Activated CD4-positive, alpha-beta T cell treated with anti-CD3 and anti-CD28 coated beads, Interleukin-2, amount 10 ng/mL, durations not matched to agents 7 days and 5 days (primary cell): Measurements from ENCODE around the gene ORM1. TPM values are rescaled to one million over a fixed set of nuclear protein-coding genes. Genes with fewer than 3 reads are reported as not detected.
"Not testable (repeated sequence)": the region's sequence is repeated elsewhere in the genome, so short reads cannot be mapped to it uniquely, and the experiment has no call there.

ENCODE experiments used
- CTCF ChIA-PET: fragments of 350-600 bp; sonication (Branson Sonifier 250); formaldehyde crosslinking; loops from one replicate; lab custom pipeline; 2021; ENCODE audit warnings: antibody characterized with exemption; lab: Charles Lee
- POLR2A ChIA-PET: fragments of 350-600 bp; sonication (Branson Sonifier 250); formaldehyde crosslinking; loops from one replicate; lab custom pipeline; 2021; ENCODE audit warnings: antibody characterized with exemption; lab: Charles Lee
- DNase-seq: peaks from one replicate; pipeline ENCODE4 v3.0.0-alpha.2; 2020
- H3K27ac Mint-ChIP-seq: one replicate; pipeline ENCODE4 v1.8.0; 2021; ENCODE audit warnings: mild to moderate bottlenecking, moderate library complexity, mixed read lengths
- H3K27me3 Mint-ChIP-seq: one replicate; pipeline ENCODE4 v1.8.0; 2021; ENCODE audit warnings: mixed read lengths
- H3K36me3 Mint-ChIP-seq: one replicate; pipeline ENCODE4 v1.8.0; 2021; ENCODE audit warnings: low read depth, mixed read lengths
- H3K4me1 Mint-ChIP-seq: one replicate; pipeline ENCODE4 v1.8.0; 2021; ENCODE audit warnings: mixed read lengths
- H3K4me3 Mint-ChIP-seq: one replicate; pipeline ENCODE4 v1.8.0; 2021; ENCODE audit warnings: mild to moderate bottlenecking, moderate library complexity, mixed read lengths
- H3K9me3 Mint-ChIP-seq: one replicate; pipeline ENCODE4 v1.8.0; 2021; ENCODE audit warnings: mixed read lengths
- total RNA-seq, 2 experiments: library from RNA; stranded (reverse); gene quantifications; one replicate each; pipeline ENCODE4 v1.2.3, GENCODE V29; 2021

Gene ORM1
- total RNA-seq, 2 experiments from 2014 or later = not detected

- no peaks in the 10 kb centered on the region for H3K9me3 Mint-ChIP-seq
- CTCF ChIA-PET = interaction anchor here (1.6 kb wide), 1 partner anchor 12 kb away, joined by 3 read pairs; no protein-coding TSS in a partner anchor
- POLR2A ChIA-PET = no interaction called here
These were observed 4.9 kb downstream of the ORM1 start for GRCh38 chr9:114327749-114328148.

GRCh38 chr9:114328357-114328820 is 5.5 kb downstream of the ORM1 start:
- H3K9me3 Mint-ChIP-seq, POLR2A ChIA-PET, H3K4me3 Mint-ChIP-seq, H3K27me3 Mint-ChIP-seq, H3K36me3 Mint-ChIP-seq, DNase-seq, H3K4me1 Mint-ChIP-seq, H3K27ac Mint-ChIP-seq: not testable (repeated sequence)
- CTCF ChIA-PET = interaction anchor here (1.6 kb wide), 1 partner anchor 11 kb away, joined by 3 read pairs; no protein-coding TSS in a partner anchor

More at GRCh38 chr9:114327749-114328148, 4.9 kb downstream of the ORM1 start:
- Mint-ChIP-seq H3K27ac (no peak overlapping the region), H3K4me1 (no peaks in the 10 kb centered on the region), H3K36me3 (no peaks in the 10 kb centered on the region), H3K4me3 (no peak overlapping the region), H3K27me3 (no peaks in the 10 kb centered on the region)
- DNase-seq = no peak

GRCh38 chr9:114328937-114329624 is 6.2 kb downstream of the ORM1 start:
- H3K4me3 Mint-ChIP-seq, POLR2A ChIA-PET, H3K9me3 Mint-ChIP-seq, H3K27ac Mint-ChIP-seq, H3K4me1 Mint-ChIP-seq, DNase-seq, H3K27me3 Mint-ChIP-seq, H3K36me3 Mint-ChIP-seq: not testable (repeated sequence)
- CTCF ChIA-PET = interaction anchor here (0.6 to 1.6 kb wide), 2 partner anchors 10 to 238 kb away, joined by 3 read pairs; no protein-coding TSS in a partner anchor

GRCh38 chr9:114329625-114330022 is 6.7 kb downstream of the ORM1 start, which contains the start of gene ORM2:
TSS of gene ORM2 (plus strand) at chr9:114329869. CDS start at chr9:114329905, 36 bp downstream.
- H3K27ac Mint-ChIP-seq, H3K4me1 Mint-ChIP-seq, H3K36me3 Mint-ChIP-seq, H3K9me3 Mint-ChIP-seq, H3K27me3 Mint-ChIP-seq, DNase-seq, POLR2A ChIA-PET, CTCF ChIA-PET: not testable (repeated sequence)
- H3K4me3 Mint-ChIP-seq = peak within 1 kb of the TSS; percentile 42

GRCh38 chr9:114330636-114331035 is 7.7 kb downstream of the ORM1 start:
- no peaks in the 10 kb centered on the region for H3K27me3 Mint-ChIP-seq
- no peak overlapping the region for H3K27ac Mint-ChIP-seq
- peak overlapping the region; percentile 42 for H3K4me3 Mint-ChIP-seq
- ChIA-PET CTCF (no interaction called here), POLR2A (no interaction called here)
- no peak for DNase-seq
- H3K36me3 Mint-ChIP-seq = peaks cover 12% of the 10 kb centered on the region
- peaks cover 2% of the 10 kb centered on the region for H3K4me1 Mint-ChIP-seq
- peaks cover 2% of the 10 kb centered on the region for H3K9me3 Mint-ChIP-seq

GRCh38 chr9:114331229-114332195 is 8.6 kb downstream of the ORM1 start:
- Mint-ChIP-seq H3K27ac (peak overlapping the region; percentile 75), H3K4me3 (peak overlapping the region; percentile 34), H3K36me3 (peaks cover 21% of the 10 kb centered on the region)
- POLR2A ChIA-PET = interaction anchor here (0.6 kb wide), 1 partner anchor 204 kb away, joined by 3 read pairs; no protein-coding TSS in a partner anchor
- DNase-seq, CTCF ChIA-PET, H3K27me3 Mint-ChIP-seq, H3K4me1 Mint-ChIP-seq, H3K9me3 Mint-ChIP-seq: not testable (repeated sequence)

- peak overlapping the region; percentile 43 for H3K4me3 Mint-ChIP-seq
- H3K27me3 Mint-ChIP-seq, CTCF ChIA-PET, H3K4me1 Mint-ChIP-seq, H3K9me3 Mint-ChIP-seq, POLR2A ChIA-PET, DNase-seq: not testable (repeated sequence)
- H3K27ac Mint-ChIP-seq = peak overlapping the region; percentile 41
- peaks cover 30% of the 10 kb centered on the region for H3K36me3 Mint-ChIP-seq
These were observed 9.7 kb downstream of the ORM1 start for GRCh38 chr9:114332474-114333040.

- CTCF ChIA-PET, H3K27me3 Mint-ChIP-seq, H3K9me3 Mint-ChIP-seq, POLR2A ChIA-PET, H3K4me3 Mint-ChIP-seq, DNase-seq, H3K27ac Mint-ChIP-seq, H3K4me1 Mint-ChIP-seq: not testable (repeated sequence)
- peaks cover 40% of the 10 kb centered on the region for H3K36me3 Mint-ChIP-seq
These were observed 10.8 kb downstream of the ORM1 start for GRCh38 chr9:114333718-114334117.

GRCh38 chr9:114334490-114334889 is 11.6 kb downstream of the ORM1 start:
- POLR2A ChIA-PET = no interaction called here
- H3K4me3 Mint-ChIP-seq = no peak overlapping the region
- CTCF ChIA-PET = no interaction called here
- peaks cover 2% of the 10 kb centered on the region for H3K9me3 Mint-ChIP-seq
- peaks cover 47% of the 10 kb centered on the region for H3K36me3 Mint-ChIP-seq
- no peaks in the 10 kb centered on the region for H3K27me3 Mint-ChIP-seq
- peaks cover 10% of the 10 kb centered on the region for H3K4me1 Mint-ChIP-seq
- no peak for DNase-seq
- H3K27ac Mint-ChIP-seq = no peak overlapping the region

- Mint-ChIP-seq H3K36me3 (peaks cover 58% of the 10 kb centered on the region), H3K4me1 (peaks cover 17% of the 10 kb centered on the region), H3K27ac (no peak overlapping the region), H3K27me3 (no peaks in the 10 kb centered on the region), H3K4me3 (no peak overlapping the region), H3K9me3 (peaks cover 2% of the 10 kb centered on the region)
- CTCF ChIA-PET = interaction anchor here (1.2 kb wide), 1 partner anchor 225 kb away, joined by 3 read pairs; no protein-coding TSS in a partner anchor
- POLR2A ChIA-PET = no interaction called here
- no peak for DNase-seq
These were observed 12.8 kb downstream of the ORM1 start for GRCh38 chr9:114335745-114336144.

GRCh38 chr9:114336157-114336556 is 13.3 kb downstream of the ORM1 start:
- H3K36me3 Mint-ChIP-seq = peaks cover 61% of the 10 kb centered on the region
- ChIA-PET POLR2A (no interaction called here), CTCF (interaction anchor here (0.9 to 1.2 kb wide), 3 partner anchors 43 to 224 kb away, joined by 3 read pairs; no protein-coding TSS in a partner anchor)

GRCh38 chr9:114336699-114337395 is 13.9 kb downstream of the ORM1 start:
- Mint-ChIP-seq H3K36me3 (peaks cover 68% of the 10 kb centered on the region), H3K27ac (no peak overlapping the region), H3K9me3 (peaks cover 2% of the 10 kb centered on the region), H3K4me3 (no peak overlapping the region), H3K4me1 (peaks cover 20% of the 10 kb centered on the region), H3K27me3 (no peaks in the 10 kb centered on the region)
- CTCF ChIA-PET = interaction anchor here (0.9 to 1.2 kb wide), 3 partner anchors 43 to 224 kb away, joined by 3 read pairs; no protein-coding TSS in a partner anchor
- no peak for DNase-seq
- POLR2A ChIA-PET = no interaction called here

More at GRCh38 chr9:114336157-114336556, 13.3 kb downstream of the ORM1 start:
- Mint-ChIP-seq H3K9me3 (peaks cover 2% of the 10 kb centered on the region), H3K4me1 (peaks cover 17% of the 10 kb centered on the region), H3K4me3 (no peak overlapping the region), H3K27ac (no peak overlapping the region), H3K27me3 (no peaks in the 10 kb centered on the region)
- DNase-seq = no peak
